GM12878 (cell line): ENCODE data around the gene ARHGAP26. TPM values are rescaled to one million over a fixed set of nuclear protein-coding genes. Genes with fewer than 3 reads are reported as not detected.

Source experiments
- ATAC-seq: fragments of 200-7000 bp; cut with Tn5 transposase; 3 replicates; pipeline ENCODE4 v1.9.1; 2020; ENCODE audit warnings: mild to moderate bottlenecking, moderate library complexity
- BruUV-seq: library from RNA; stranded (reverse); fragments of 400-500 nt; replicated peaks from 2 replicates; lab custom pipeline; 2021; lab: Mats Ljungman, UMichigan
- CTCF ChIA-PET: fragments of 300-600 bp; sonication (Branson Sonifier 250); formaldehyde crosslinking; extraction: SDS; loops from one replicate; lab custom pipeline; 2021; ENCODE audit warnings: inconsistent platforms; lab: Yijun Ruan, JAX
- POLR2A ChIA-PET: fragments of 350-600 bp; formaldehyde crosslinking; extraction: SDS; loops from one replicate; lab custom pipeline; 2021; ENCODE audit warnings: inconsistent platforms; lab: Charles Lee
- RAD21 ChIA-PET: fragments of 300-600 bp; sonication (Branson Sonifier 250); formaldehyde crosslinking; loops from one replicate; lab custom pipeline; 2023; ENCODE audit warnings: antibody characterized with exemption; ENCODE audit not compliant: unreplicated experiment; lab: Charles Lee
- SMC1A ChIA-PET: fragments of 300-600 bp; sonication (Branson Sonifier 250); formaldehyde crosslinking; loops from one replicate; lab custom pipeline; 2023; ENCODE audit not compliant: unreplicated experiment, uncharacterized antibody; lab: Charles Lee
- DNase-seq: peaks from one replicate; pipeline ENCODE4 v3.0.0-alpha.2; 2011; ENCODE audit warnings: low read depth, low spot score
- FAIRE-seq: peaks from 3 replicates; lab custom pipeline; 2011; peaks lifted over from hg19 to GRCh38; lab: Jason Lieb, UNC
- H2AFZ ChIP-seq: 2 replicates; pipeline ENCODE4 v1.6.0; 2011; ENCODE audit warnings: low read depth, low read length, control low read depth; ENCODE audit not compliant: control insufficient read depth
- H3K27ac ChIP-seq: 2 replicates; pipeline ENCODE4 v1.5.1; 2011; ENCODE audit warnings: control low read depth; ENCODE audit not compliant: control insufficient read depth, insufficient read depth
- H3K27me3 ChIP-seq, 2 experiments: replicated peaks in 1 of 2; 2 replicates each; pipeline versions ENCODE4 v1.6.0 to v1.6.1; 2011; ENCODE audit warnings: low read length in 1 of 2; ENCODE audit not compliant: control insufficient read depth in 2 of 2, insufficient read depth in 2 of 2
- H3K36me3 ChIP-seq, 2 experiments: 2 replicates each; pipeline ENCODE4 v1.5.1; 2011; ENCODE audit warnings: low read length in 1 of 2; ENCODE audit not compliant: control insufficient read depth in 2 of 2, insufficient read depth in 2 of 2
- H3K4me1 ChIP-seq: 2 replicates; pipeline ENCODE4 v1.6.1; 2011; ENCODE audit warnings: mild to moderate bottlenecking, low read length, moderate library complexity, mixed read lengths; ENCODE audit not compliant: control insufficient read depth, insufficient read depth
- H3K4me2 ChIP-seq: 2 replicates; pipeline ENCODE4 v1.6.0; 2011; ENCODE audit warnings: control low read depth; ENCODE audit not compliant: control insufficient read depth, insufficient read depth
- H3K4me3 ChIP-seq: fragments of 200-600 bp; sonication (generic); 2 replicates; pipeline ENCODE4 v1.5.1; 2016
- H3K79me2 ChIP-seq: 2 replicates; pipeline ENCODE4 v1.6.0; 2011; ENCODE audit warnings: low read length; ENCODE audit not compliant: control insufficient read depth, insufficient read depth
- H3K9ac ChIP-seq: 2 replicates; pipeline ENCODE4 v1.8.0; 2011; ENCODE audit warnings: low read length, control low read depth, mixed read lengths; ENCODE audit not compliant: control insufficient read depth, insufficient read depth
- H3K9me3 ChIP-seq: replicated peaks from 3 replicates; pipeline ENCODE4 v1.5.1; 2011; ENCODE audit warnings: mild to moderate bottlenecking, low read length; ENCODE audit not compliant: control insufficient read depth, insufficient read depth
- H4K20me1 ChIP-seq: 2 replicates; pipeline ENCODE4 v1.6.0; 2011; ENCODE audit not compliant: control insufficient read depth, insufficient read depth
- GATAD2B ChIP-seq: fragments of 450-650 bp; conservative IDR thresholded peaks from 2 replicates; pipeline ENCODE4 v1.6.1; 2017; ENCODE audit warnings: low read depth, mild to moderate bottlenecking, moderate library complexity
- KDM1A ChIP-seq: fragments of 200-600 bp; sonication (generic); IDR thresholded peaks from 2 replicates; pipeline ENCODE4 v1.6.1; 2016; ENCODE audit warnings: borderline replicate concordance
- NR2C1 ChIP-seq: fragments of 450-650 bp; IDR thresholded peaks from 2 replicates; pipeline ENCODE4 v1.6.1; 2017; ENCODE audit warnings: antibody characterized with exemption, mild to moderate bottlenecking, moderate library complexity
- RFX5 ChIP-seq: IDR thresholded peaks from 2 replicates; pipeline ENCODE4 v1.6.1; 2011; ENCODE audit warnings: low read depth, low read length, improper control_type of control experiment
- RUNX3 ChIP-seq: IDR thresholded peaks from 2 replicates; pipeline ENCODE4 v1.6.1; 2012; ENCODE audit warnings: low read length, inconsistent platforms
- WGBS: methylation state at CpG from one replicate; pipeline ENCODE4 v1.1.6; 2016; ENCODE audit warnings: low lambda C conversion rate; ENCODE audit not compliant: insufficient replicate concordance, insufficient coverage; ENCODE audit errors: missing lambda C conversion rate; 5-methylcytosine and 5-hydroxymethylcytosine counted together
- in situ Hi-C: fragments of 300-500 bp; cut with MboI; formaldehyde crosslinking; loops from 9 replicates; pipeline ENCODE4 v1.14.3; 2018; ENCODE audit warnings: mixed read lengths
- intact Hi-C: fragments of 100-400 bp; cut with micrococcal nuclease; formaldehyde crosslinking; loops from one replicate; pipeline ENCODE4 v1.14.2; 2022; ENCODE audit not compliant: unreplicated experiment
- polyA plus RNA-seq, 11 experiments: library from polyadenylated mRNA; depleted of rRNA in 4 of 11; unstranded in 6 of 11; stranded (reverse) in 5 of 11; fragments of >200 nt; fragmentation: Nextera tagmentation in 4 of 11; fragmentation: Illumina TruSeq in 1 of 11; extraction: Ambion mirVana in 4 of 11; extraction: Trizol in 1 of 11; gene quantifications; 1 replicate in 1 of 11; 2 replicates in 10 of 11; pipeline versions ENCODE4 v1.2.1 to v1.2.3, GENCODE V29; 2011 to 2016; ENCODE audit warnings: inconsistent platforms in 2 of 11, missing spikeins in 2 of 11, low read depth in 1 of 11
- total RNA-seq, 4 experiments: library from RNA; depleted of rRNA in 3 of 4; stranded (reverse); fragments of >200 nt in 3 of 4; fragmentation: Illumina TruSeq in 1 of 4; extraction: Trizol in 1 of 4; gene quantifications; 2 replicates each; pipeline versions ENCODE4 v1.2.1 to v1.2.3, GENCODE V29; 2013 to 2021
- TF ChIP-seq, protein P1 (sequence below): IDR thresholded peaks from 2 replicates; pipeline ENCODE4 v1.6.1; 2011; ENCODE audit warnings: mild to moderate bottlenecking, low read depth, low read length, moderate library complexity; ENCODE audit not compliant: insufficient replicate concordance

ARHGAP26 gene
- total and polyA plus RNA-seq, 10 of the 15 experiments (the other 5 are each of a cell fraction or from before 2014, with no cell fraction given), result 9.4 to 41.5 (median 19.3) TPM

GRCh38 chr5:142978252-142978651 lies 208.1 kb downstream of the ARHGAP26 start:
- DNase-seq (no peak), FAIRE-seq (no peak), ATAC-seq (0 out of 3 replicates have a peak, but pooled peaks have one; percentile 11)
- H3K4me2 ChIP-seq, result peak overlapping the region; percentile 64; the same call in 1 of the 2 replicates
- WGBS, result 100% methylated on average over 2 of the region's 2 CpGs
- intact Hi-C loops (no loop called here), in situ Hi-C loops (no loop called here)
- H3K4me3 ChIP-seq, result no peak overlapping the region
- peak overlapping the region; percentile 46; the same call in 1 of the 2 replicates for H3K27ac ChIP-seq
- no TSS peak for BruUV-seq
- H3K36me3 ChIP-seq, result no peaks in the 10 kb centered on the region
- SMC1A ChIA-PET, result interaction anchor here (1.0 kb wide), 1 partner anchor 20 kb away, joined by 5 read pairs; no protein-coding TSS in a partner anchor
- H3K9ac ChIP-seq, result no peak overlapping the region
- peak overlapping the region; percentile 58 for H2AFZ ChIP-seq
- H3K79me2 ChIP-seq, result no peaks in the 10 kb centered on the region
- H3K27me3 ChIP-seq, result no peaks in the 10 kb centered on the region
- H4K20me1 ChIP-seq, result no peaks in the 10 kb centered on the region
- TF ChIP-seq KDM1A, result no peak
- no peak for TF ChIP-seq NR2C1
- no peaks in the 10 kb centered on the region for H3K9me3 ChIP-seq
- H3K4me1 ChIP-seq, result peaks cover 13% of the 10 kb centered on the region
- RAD21 ChIA-PET, result interaction anchor here (1.6 kb wide), 1 partner anchor 24 kb away, joined by 5 read pairs; no protein-coding TSS in a partner anchor
- CTCF ChIA-PET, result interaction anchor here (1.2 kb wide), 1 partner anchor 19 kb away, joined by 4 read pairs; no protein-coding TSS in a partner anchor
- POLR2A ChIA-PET, result no interaction called here

DNA sequence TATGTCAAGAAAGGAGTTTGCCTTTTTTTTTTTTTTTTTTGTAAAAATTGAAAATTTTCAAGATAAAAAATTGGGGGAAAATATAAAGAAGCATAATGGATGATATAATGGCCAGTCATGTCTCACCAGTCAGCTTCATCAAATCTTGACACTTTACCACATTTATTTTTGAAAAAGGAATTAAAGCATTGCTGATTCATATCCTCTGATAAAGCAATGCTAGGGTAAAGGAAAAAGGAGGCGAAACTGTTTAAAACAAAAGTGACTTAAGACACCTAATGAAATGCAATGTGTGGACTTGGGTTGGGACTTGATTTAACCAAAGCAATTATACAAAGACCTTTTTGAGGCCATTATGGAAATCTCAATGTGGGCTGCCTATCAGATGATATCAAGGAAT lies 208.5 kb downstream of the ARHGAP26 start:
- ChIA-PET POLR2A (interaction anchor here (0.7 kb wide), 1 partner anchor 9 kb away, joined by 3 read pairs; no protein-coding TSS in a partner anchor), SMC1A (interaction anchor here (0.6 to 1.0 kb wide), 2 partner anchors 20 to 219 kb away, joined by 3 to 5 read pairs; no protein-coding TSS in a partner anchor), CTCF (interaction anchor here (1.2 kb wide), 1 partner anchor 20 kb away, joined by 4 read pairs; no protein-coding TSS in a partner anchor), RAD21 (interaction anchor here (1.6 kb wide), 1 partner anchor 23 kb away, joined by 5 read pairs; no protein-coding TSS in a partner anchor)
- H3K9me3 ChIP-seq, result no peaks in the 10 kb centered on the region
- H2AFZ ChIP-seq, result no peak overlapping the region
- no peak overlapping the region for H3K27ac ChIP-seq
- H3K4me1 ChIP-seq, result peaks cover 13% of the 10 kb centered on the region
- TF ChIP-seq GATAD2B, result no peak
- TF ChIP-seq, protein P1, sequence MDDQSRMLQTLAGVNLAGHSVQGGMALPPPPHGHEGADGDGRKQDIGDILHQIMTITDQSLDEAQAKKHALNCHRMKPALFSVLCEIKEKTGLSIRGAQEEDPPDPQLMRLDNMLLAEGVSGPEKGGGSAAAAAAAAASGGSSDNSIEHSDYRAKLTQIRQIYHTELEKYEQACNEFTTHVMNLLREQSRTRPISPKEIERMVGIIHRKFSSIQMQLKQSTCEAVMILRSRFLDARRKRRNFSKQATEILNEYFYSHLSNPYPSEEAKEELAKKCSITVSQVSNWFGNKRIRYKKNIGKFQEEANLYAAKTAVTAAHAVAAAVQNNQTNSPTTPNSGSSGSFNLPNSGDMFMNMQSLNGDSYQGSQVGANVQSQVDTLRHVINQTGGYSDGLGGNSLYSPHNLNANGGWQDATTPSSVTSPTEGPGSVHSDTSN, result no peak
- no peak for TF ChIP-seq RFX5
- no peak for TF ChIP-seq RUNX3
- no peak overlapping the region for H3K9ac ChIP-seq
- ATAC-seq, result no peak
- in situ Hi-C loops, result no loop called here
- no peaks in the 10 kb centered on the region for H3K27me3 ChIP-seq
- no peaks in the 10 kb centered on the region for H4K20me1 ChIP-seq
- BruUV-seq, result no TSS peak
- intact Hi-C loops, result no loop called here
- H3K4me2 ChIP-seq, result no peak overlapping the region
- no peak for DNase-seq
- no peaks in the 10 kb centered on the region for H3K36me3 ChIP-seq
- WGBS, result 92% methylated on average over 1 of the region's 1 CpG
- H3K79me2 ChIP-seq, result no peaks in the 10 kb centered on the region
- no peak for FAIRE-seq
- no peak overlapping the region for H3K4me3 ChIP-seq
